Vagina (tissue), 2 donors: ENCODE data around the gene SALL2. TPM values are rescaled to one million over a fixed set of nuclear protein-coding genes. Genes with fewer than 3 reads are reported as not detected.
"Not testable (repeated sequence)": the region's sequence is repeated elsewhere in the genome, so short reads cannot be mapped to it uniquely, and the experiment has no call there.

Experiments used
- DNase-seq, 2 donors: peaks; one replicate each; pipeline ENCODE4 v3.0.0-alpha.2; 2017; ENCODE audit errors: extremely low spot score in 2 of 2
- H3K27ac ChIP-seq: fragments of 200-600 bp; sonication (generic); one replicate; pipeline ENCODE4 v1.5.1; 2019
- H3K27me3 ChIP-seq: fragments of 200-600 bp; sonication (generic); one replicate; pipeline ENCODE4 v1.5.1; 2019
- H3K36me3 ChIP-seq, 2 donors: fragments of 200-600 bp; sonication (generic); one replicate each; pipeline ENCODE4 v1.5.1; 2017 to 2019
- H3K4me1 ChIP-seq: fragments of 200-600 bp; sonication (generic); one replicate; pipeline ENCODE4 v1.5.1; 2019
- H3K4me3 ChIP-seq, 2 donors: fragments of 200-600 bp; sonication (generic); 1 replicate in 1 of 2; 2 replicates in 1 of 2; pipeline ENCODE4 v1.5.1; 2016 to 2019
- H3K9me3 ChIP-seq: fragments of 200-600 bp; sonication (generic); one replicate; pipeline ENCODE4 v1.5.1; 2019
- CTCF ChIP-seq, 3 experiments: fragments of 450-650 bp in 2 of 3; fragments of 200-600 bp in 1 of 3; sonication (generic) in 1 of 3; IDR thresholded peaks; one replicate each; pipeline ENCODE4 v1.5.1; 2017 to 2019; ENCODE audit warnings: antibody characterized with exemption in 3 of 3, mild to moderate bottlenecking in 2 of 3, moderate library complexity in 2 of 3
- POLR2A ChIP-seq, 2 donors: fragments of 450-650 bp; IDR thresholded peaks; one replicate each; pipeline ENCODE4 v1.6.1; 2017; ENCODE audit warnings: antibody characterized with exemption in 2 of 2, mild to moderate bottlenecking in 2 of 2, moderate library complexity in 2 of 2
- POLR2AphosphoS5 ChIP-seq, 2 donors: sonication (generic); formaldehyde crosslinking; IDR thresholded peaks; one replicate each; pipeline ENCODE4 v1.9.0; 2017; ENCODE audit warnings: antibody characterized with exemption in 2 of 2, mild to moderate bottlenecking in 2 of 2, low read depth in 1 of 2; ENCODE audit not compliant: insufficient read depth in 1 of 2
- intact Hi-C: fragments of 100-400 bp; cut with DNase I; formaldehyde crosslinking; loops from one replicate; pipeline ENCODE4 v1.15.1; 2023
- total RNA-seq: library from RNA; depleted of rRNA; stranded (reverse); fragments of >200 nt; gene quantifications from one replicate; pipeline ENCODE4 v1.2.3, GENCODE V29; 2016

Gene SALL2
- total RNA-seq, 1 donor from 2014 or later = 9.8 TPM

GRCh38 chr14:21557084-21557901, 31.1 kb upstream of the SALL2 start:
- Histone ChIP-seq H3K27me3 (no peaks in the 10 kb centered on the region), H3K36me3 (no peaks in the 10 kb centered on the region), H3K27ac (peak overlapping the region; percentile 60), H3K4me3 (peak overlapping the region; percentile 29 to 34), H3K9me3 (no peaks in the 10 kb centered on the region), H3K4me1 (no peaks in the 10 kb centered on the region)
- intact Hi-C loops = loop anchor here (10.0 kb wide), 1 partner anchor 52 kb away; no protein-coding TSS in a partner anchor
- peak in 1 of 2 donors; percentile 88 for DNase-seq
- TF ChIP-seq POLR2A (IDR thresholded peaks at IDR 0.05) = no peak
- TF ChIP-seq CTCF (IDR thresholded peaks at IDR 0.05) = peak; percentile 55 to 72 (median 55)
- TF ChIP-seq POLR2AphosphoS5 (IDR thresholded peaks at IDR 0.05; ENCODE audit: insufficient read depth in 1 of 2, low read depth in 1 of 2) = peak in 1 of 2 donors; percentile 60

GRCh38 chr14:21556378-21557083, 30.4 kb upstream of the SALL2 start:
- Histone ChIP-seq H3K27ac (peak overlapping the region; percentile 60), H3K27me3 (no peaks in the 10 kb centered on the region), H3K4me3 (no peak overlapping the region), H3K4me1 (no peaks in the 10 kb centered on the region), H3K36me3 (no peaks in the 10 kb centered on the region), H3K9me3 (no peaks in the 10 kb centered on the region)
- TF ChIP-seq POLR2AphosphoS5 (IDR thresholded peaks at IDR 0.05; ENCODE audit: insufficient read depth in 1 of 2, low read depth in 1 of 2) (no peak), POLR2A (IDR thresholded peaks at IDR 0.05) (no peak), CTCF (IDR thresholded peaks at IDR 0.05) (no peak)
- intact Hi-C loops = loop anchor here (10.0 kb wide), 1 partner anchor 52 kb away; no protein-coding TSS in a partner anchor
- DNase-seq = no peak

- TF ChIP-seq POLR2AphosphoS5 (IDR thresholded peaks at IDR 0.05; ENCODE audit: insufficient read depth in 1 of 2, low read depth in 1 of 2) (no peak), CTCF (IDR thresholded peaks at IDR 0.05) (no peak), POLR2A (IDR thresholded peaks at IDR 0.05) (no peak)
- intact Hi-C loops = loop anchor here (10.0 kb wide), 1 partner anchor 48 kb away; no protein-coding TSS in a partner anchor
- Histone ChIP-seq H3K27me3 (no peaks in the 10 kb centered on the region), H3K9me3 (no peaks in the 10 kb centered on the region), H3K36me3 (no peaks in the 10 kb centered on the region), H3K4me1 (no peaks in the 10 kb centered on the region), H3K27ac (no peak overlapping the region), H3K4me3 (no peak overlapping the region)
- no peak for DNase-seq
These were observed 27.1 kb upstream of the SALL2 start for GRCh38 chr14:21553266-21553665.

GRCh38 chr14:21544588-21544987, 18.4 kb upstream of the SALL2 start:
- intact Hi-C loops = not testable (repeated sequence)

GRCh38 chr14:21543963-21544362, 17.8 kb upstream of the SALL2 start:
- no peak for TF ChIP-seq POLR2AphosphoS5 (IDR thresholded peaks at IDR 0.05; ENCODE audit: insufficient read depth in 1 of 2, low read depth in 1 of 2)
- no peak for TF ChIP-seq POLR2A (IDR thresholded peaks at IDR 0.05)
- no peak for TF ChIP-seq CTCF (IDR thresholded peaks at IDR 0.05)
- intact Hi-C loops = no loop called here
- Histone ChIP-seq H3K27me3 (no peaks in the 10 kb centered on the region), H3K36me3 (no peaks in the 10 kb centered on the region), H3K9me3 (no peaks in the 10 kb centered on the region), H3K4me1 (no peaks in the 10 kb centered on the region), H3K4me3 (no peak overlapping the region), H3K27ac (no peak overlapping the region)
- DNase-seq = no peak

More at GRCh38 chr14:21544588-21544987, 18.4 kb upstream of the SALL2 start:
- H3K27ac ChIP-seq, H3K9me3 ChIP-seq, H3K4me1 ChIP-seq, H3K27me3 ChIP-seq, H3K4me3 ChIP-seq, DNase-seq, H3K36me3 ChIP-seq: not testable (repeated sequence)
